Right lung (tissue), 5 donors: Measurements from ENCODE around the gene RAB22A. TPM values are rescaled to one million over a fixed set of nuclear protein-coding genes. Genes with fewer than 3 reads are reported as not detected.
A peak's percentile ranks its signal among the peaks of the same experiment; 100 is the strongest.

Source experiments
- DNase-seq, 2 donors: peaks; one replicate each; pipeline ENCODE4 v3.0.0-alpha.2; 2013
- polyA plus RNA-seq, 5 donors: library from polyadenylated mRNA; unstranded; fragments of 120-200 nt; gene quantifications; one replicate each; pipeline versions ENCODE4 v1.2.1 to v1.2.3, GENCODE V29; 2013; ENCODE audit warnings: inconsistent platforms in 1 of 5, low replicate concordance in 1 of 5; ENCODE audit not compliant: insufficient read length in 5 of 5, insufficient read depth in 1 of 5

The RAB22A gene
- polyA plus RNA-seq, 5 donors = 14.5 to 20.0 (median 18.5) TPM

DNA sequence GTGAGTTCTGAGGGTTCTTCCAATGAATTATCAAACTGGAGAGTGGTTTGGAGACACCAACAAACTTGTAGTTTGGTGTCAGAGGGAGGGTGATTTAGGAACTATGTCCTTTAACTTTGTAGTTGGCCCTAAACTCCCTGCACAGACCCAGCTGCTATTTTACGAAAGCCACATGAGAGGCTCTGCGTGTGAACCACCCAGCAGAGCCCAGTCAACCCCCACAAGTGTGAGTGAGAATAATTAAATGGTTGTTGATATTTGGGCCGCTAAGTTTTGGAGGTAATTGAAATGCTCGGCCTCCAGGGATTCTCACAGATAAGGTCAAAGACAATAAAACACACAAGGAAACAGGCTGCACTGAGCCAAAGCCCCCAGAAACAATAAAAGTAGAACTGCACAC lies 72.6 kb downstream of the RAB22A start:
- DNase-seq = no peak

GRCh38 chr20:58384821-58385220 lies 75.3 kb downstream of the RAB22A start:
- no peak for DNase-seq

DNA sequence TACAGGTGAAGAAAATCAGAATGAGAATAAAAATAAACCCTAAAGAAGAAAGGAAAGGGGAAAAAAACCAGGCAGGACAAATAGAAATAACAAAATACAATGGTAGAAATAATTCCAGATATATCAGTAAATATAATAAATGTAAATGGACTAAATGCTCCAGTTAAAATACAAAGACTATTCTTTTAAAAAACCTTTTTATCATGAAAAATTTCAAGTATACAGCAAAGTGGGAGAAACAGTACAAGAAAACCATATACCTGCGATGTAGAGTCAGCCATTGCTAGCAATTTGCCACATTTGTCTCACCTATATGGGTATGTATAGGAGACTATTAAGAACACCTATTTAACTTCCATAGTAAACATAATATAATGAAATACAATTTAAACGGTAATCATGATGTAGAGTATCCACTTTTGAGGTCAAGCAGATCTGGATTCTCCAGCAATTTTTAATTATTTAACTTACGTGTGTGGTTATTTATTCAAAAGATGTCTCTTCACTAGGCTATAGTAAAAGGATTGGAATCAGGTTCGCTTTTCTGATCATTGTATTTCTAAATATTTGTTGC lies 78.6 kb downstream of the RAB22A start:
- no peak for DNase-seq

GRCh38 chr20:58388882-58389323 lies 79.4 kb downstream of the RAB22A start, which contains the start of gene VAPB:
Gene VAPB, plus strand, starts transcription at chr20:58389229. Its CDS starts 231 bp downstream, at chr20:58389460.
- peak; percentile 95 to 96 for DNase-seq

GRCh38 chr20:58389324-58389967 lies 79.9 kb downstream of the RAB22A start:
- no peak for DNase-seq

GRCh38 chr20:58389968-58390658 lies 80.6 kb downstream of the RAB22A start:
- no peak for DNase-seq

DNA sequence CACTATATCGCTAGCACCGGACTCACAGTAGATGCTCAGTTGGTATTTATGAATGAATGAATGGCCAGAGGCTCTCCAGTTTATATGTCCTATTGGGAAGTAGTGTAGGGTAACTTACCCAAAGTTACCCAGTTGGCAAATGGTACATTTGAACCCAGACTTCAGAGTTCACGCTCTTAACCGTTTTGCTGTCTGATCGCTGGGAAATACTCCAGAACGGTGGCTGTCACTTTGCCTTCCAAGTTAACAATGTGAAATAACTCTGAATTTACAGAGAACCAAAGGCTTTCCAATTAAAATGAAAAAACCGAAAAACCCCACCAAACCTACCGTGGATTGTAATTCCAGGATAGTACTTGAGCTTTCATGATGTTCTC lies 81.1 kb downstream of the RAB22A start:
- DNase-seq = no peak

GRCh38 chr20:58392286-58392685 lies 82.8 kb downstream of the RAB22A start:
- no peak for DNase-seq

GRCh38 chr20:58393299-58393698 lies 83.8 kb downstream of the RAB22A start:
- no peak for DNase-seq

- no peak for DNase-seq
These were observed 85.3 kb downstream of the RAB22A start for GRCh38 chr20:58394801-58395200.

DNA sequence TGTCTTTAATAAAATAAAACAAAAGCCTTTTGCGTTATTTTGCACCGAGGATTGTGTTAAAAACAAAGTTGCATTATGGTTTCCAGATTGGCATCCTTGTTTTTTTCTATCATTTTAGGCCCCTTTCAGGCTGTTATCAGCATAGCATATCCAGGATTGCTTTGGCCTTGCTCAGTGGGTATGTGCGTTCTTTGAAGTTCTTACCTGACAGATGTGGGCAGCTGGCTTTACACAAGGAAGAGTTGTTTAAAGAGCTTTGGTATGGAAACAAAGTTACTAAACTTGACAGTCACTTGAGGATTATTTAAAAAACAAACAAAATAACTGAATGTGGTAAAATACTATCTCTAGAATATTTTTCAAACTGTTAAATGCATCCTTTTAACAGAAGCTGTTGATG lies 86.1 kb downstream of the RAB22A start:
- no peak for DNase-seq

DNA sequence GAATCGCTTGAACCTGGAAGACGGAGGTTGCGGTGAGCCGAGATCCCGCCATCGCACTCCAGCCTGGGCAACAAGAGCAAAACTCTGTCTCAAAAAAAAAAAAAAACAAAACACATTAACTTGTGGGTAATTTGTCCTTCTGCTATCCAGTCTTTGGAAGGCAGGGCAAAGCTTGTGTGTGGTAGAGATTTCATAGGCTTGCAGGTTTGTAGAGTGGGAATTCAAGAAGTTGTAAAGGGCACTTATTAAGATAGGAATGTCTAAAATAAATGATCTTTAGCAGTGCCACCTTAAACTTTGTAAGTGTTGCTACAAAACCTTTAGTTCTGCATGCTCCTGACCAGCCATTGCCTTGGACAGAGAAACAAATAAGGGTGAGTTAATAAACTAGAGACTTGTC lies 87.9 kb downstream of the RAB22A start:
- no peak for DNase-seq

DNA sequence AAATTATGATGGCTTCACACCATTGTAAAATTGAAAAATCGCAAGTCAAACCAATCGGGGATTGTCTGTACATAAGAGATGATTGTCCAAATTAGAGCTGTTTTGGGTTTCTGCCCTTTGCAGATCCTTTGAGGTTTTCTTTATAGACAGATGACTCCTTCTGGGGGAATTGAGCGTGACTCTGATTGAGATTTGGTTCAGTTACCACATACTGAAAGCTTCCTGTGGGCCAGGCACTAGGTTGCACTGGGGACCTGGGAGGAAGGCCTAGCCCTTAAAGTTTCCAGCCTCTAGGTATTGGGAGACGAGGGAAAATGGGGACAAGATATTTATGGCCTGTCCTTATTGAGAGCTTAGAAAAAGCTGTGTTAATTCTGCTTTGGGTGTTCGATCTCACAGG lies 88.7 kb downstream of the RAB22A start:
- DNase-seq = no peak

GRCh38 chr20:58399926-58400325 lies 90.4 kb downstream of the RAB22A start:
- DNase-seq = no peak

GRCh38 chr20:58401162-58401561 lies 91.6 kb downstream of the RAB22A start:
- DNase-seq = no peak

DNA sequence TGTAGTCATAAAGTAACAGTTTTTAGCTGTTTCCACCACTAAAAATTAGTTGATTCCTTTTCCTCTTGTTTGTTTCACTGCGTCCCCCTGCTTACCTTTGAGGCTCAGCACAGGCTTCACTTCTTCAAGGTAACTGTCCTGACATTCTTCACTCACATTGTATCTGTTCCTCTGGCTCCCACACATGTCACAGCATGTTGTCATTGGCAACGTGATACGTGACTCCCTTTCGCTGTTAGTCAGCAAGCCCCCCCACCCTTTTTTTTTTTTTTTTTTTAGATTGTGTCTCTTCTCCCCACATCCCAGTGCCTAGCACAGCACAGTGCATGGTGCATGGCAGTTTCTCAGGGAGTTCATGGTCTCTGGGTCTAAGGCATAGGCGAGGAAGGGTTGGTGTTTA lies 92.8 kb downstream of the RAB22A start:
- no peak for DNase-seq

- no peak for DNase-seq
These were observed 93.3 kb downstream of the RAB22A start for GRCh38 chr20:58402827-58403226.

GRCh38 chr20:58403272-58403671 lies 93.8 kb downstream of the RAB22A start:
- no peak for DNase-seq

- DNase-seq = no peak
These were observed 96.2 kb downstream of the RAB22A start for GRCh38 chr20:58405504-58406291.

DNA sequence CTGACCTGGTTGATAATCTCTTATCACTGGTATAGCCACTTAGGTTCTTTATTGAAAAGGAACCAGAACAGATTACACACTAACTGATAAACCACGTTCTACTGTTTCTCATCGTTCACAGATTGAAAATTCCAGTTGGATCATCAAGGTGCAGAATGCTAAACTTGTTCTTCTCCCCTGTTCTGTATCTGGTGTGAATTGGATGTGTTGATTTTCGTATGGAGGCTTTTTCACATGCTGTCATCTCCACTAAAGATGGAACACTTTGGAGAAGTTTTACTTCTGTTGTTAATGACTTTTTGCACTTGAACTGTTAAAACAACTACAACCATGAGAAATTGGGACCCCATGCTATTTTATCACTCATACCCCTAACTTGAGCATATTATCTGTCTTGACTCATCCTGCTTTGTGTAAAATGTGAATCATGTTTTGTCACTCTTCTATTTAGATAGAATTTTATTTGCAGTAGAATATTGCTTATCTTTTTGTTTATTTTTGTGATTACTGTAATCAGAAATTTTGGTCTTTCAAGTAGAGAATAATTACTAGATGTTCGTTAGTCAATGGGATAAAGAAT lies 97.0 kb downstream of the RAB22A start:
- no peak for DNase-seq

GRCh38 chr20:58407201-58407873 lies 97.8 kb downstream of the RAB22A start:
- DNase-seq = no peak
